Astrocyte of the spinal cord (primary cell): ENCODE data around the gene GTF3C5.

ENCODE experiments used
- DNase-seq: peaks from one replicate; pipeline ENCODE4 v3.0.0; 2011; ENCODE audit warnings: low read depth, low spot score
- H3K4me3 ChIP-seq: 2 replicates; pipeline ENCODE4 v1.5.1; 2011; ENCODE audit warnings: low read depth, mild to moderate bottlenecking, low read length, moderate library complexity
- CTCF ChIP-seq: IDR thresholded peaks from 2 replicates; pipeline ENCODE4 v1.5.1; 2012; ENCODE audit warnings: low read depth, mild to moderate bottlenecking, low read length, inconsistent platforms
- in situ Hi-C: cut with HindIII; loops from 2 replicates; pipeline ENCODE4 v1.10.0; 2017; ENCODE audit warnings: low sequenced_read_pairs

GTF3C5 gene

GRCh38 chr9:133009906-133010582, 20.8 kb upstream of the GTF3C5 start:
- DNase-seq, result no peak
- in situ Hi-C loops, result no loop called here

GRCh38 chr9:133014696-133015095, 16.1 kb upstream of the GTF3C5 start:
- in situ Hi-C loops, result no loop called here
- H3K4me3 ChIP-seq, result no peak overlapping the region
- DNase-seq, result no peak
- no peak for TF ChIP-seq CTCF

More at GRCh38 chr9:133009906-133010582, 20.8 kb upstream of the GTF3C5 start:
- no peak overlapping the region for H3K4me3 ChIP-seq
- no peak for TF ChIP-seq CTCF

GRCh38 chr9:133023117-133023890, 7.5 kb upstream of the GTF3C5 start:
- no peak for DNase-seq
- in situ Hi-C loops, result no loop called here
- no peak overlapping the region for H3K4me3 ChIP-seq
- no peak for TF ChIP-seq CTCF

- no peak overlapping the region for H3K4me3 ChIP-seq
- in situ Hi-C loops, result no loop called here
- TF ChIP-seq CTCF, result no peak
- DNase-seq, result no peak
Observed at GRCh38 chr9:133026426-133026825, 4.4 kb upstream of the GTF3C5 start.

- TF ChIP-seq CTCF, result no peak
- no peak for DNase-seq
- H3K4me3 ChIP-seq, result no peak overlapping the region
- in situ Hi-C loops, result no loop called here
Observed at GRCh38 chr9:133027134-133027533, 3.7 kb upstream of the GTF3C5 start.

- no peak overlapping the region for H3K4me3 ChIP-seq
- in situ Hi-C loops, result no loop called here
- DNase-seq, result no peak
- TF ChIP-seq CTCF, result no peak
Observed at GRCh38 chr9:133028221-133028620, 2.6 kb upstream of the GTF3C5 start.
